Hair follicular keratinocyte (primary cell): ENCODE measurements around the gene TROAP. TPM values are rescaled to one million over a fixed set of nuclear protein-coding genes. Genes with fewer than 3 reads are reported as not detected.

Experiments used
- total RNA-seq: library from RNA; depleted of rRNA; stranded (reverse); fragments of >200 nt; gene quantifications from 2 replicates; pipeline ENCODE4 v1.2.3, GENCODE V29; 2015

The TROAP gene, protein sequence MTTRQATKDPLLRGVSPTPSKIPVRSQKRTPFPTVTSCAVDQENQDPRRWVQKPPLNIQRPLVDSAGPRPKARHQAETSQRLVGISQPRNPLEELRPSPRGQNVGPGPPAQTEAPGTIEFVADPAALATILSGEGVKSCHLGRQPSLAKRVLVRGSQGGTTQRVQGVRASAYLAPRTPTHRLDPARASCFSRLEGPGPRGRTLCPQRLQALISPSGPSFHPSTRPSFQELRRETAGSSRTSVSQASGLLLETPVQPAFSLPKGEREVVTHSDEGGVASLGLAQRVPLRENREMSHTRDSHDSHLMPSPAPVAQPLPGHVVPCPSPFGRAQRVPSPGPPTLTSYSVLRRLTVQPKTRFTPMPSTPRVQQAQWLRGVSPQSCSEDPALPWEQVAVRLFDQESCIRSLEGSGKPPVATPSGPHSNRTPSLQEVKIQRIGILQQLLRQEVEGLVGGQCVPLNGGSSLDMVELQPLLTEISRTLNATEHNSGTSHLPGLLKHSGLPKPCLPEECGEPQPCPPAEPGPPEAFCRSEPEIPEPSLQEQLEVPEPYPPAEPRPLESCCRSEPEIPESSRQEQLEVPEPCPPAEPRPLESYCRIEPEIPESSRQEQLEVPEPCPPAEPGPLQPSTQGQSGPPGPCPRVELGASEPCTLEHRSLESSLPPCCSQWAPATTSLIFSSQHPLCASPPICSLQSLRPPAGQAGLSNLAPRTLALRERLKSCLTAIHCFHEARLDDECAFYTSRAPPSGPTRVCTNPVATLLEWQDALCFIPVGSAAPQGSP
- 6.7 and 23.1 TPM in 2 replicates for total RNA-seq

DNA sequence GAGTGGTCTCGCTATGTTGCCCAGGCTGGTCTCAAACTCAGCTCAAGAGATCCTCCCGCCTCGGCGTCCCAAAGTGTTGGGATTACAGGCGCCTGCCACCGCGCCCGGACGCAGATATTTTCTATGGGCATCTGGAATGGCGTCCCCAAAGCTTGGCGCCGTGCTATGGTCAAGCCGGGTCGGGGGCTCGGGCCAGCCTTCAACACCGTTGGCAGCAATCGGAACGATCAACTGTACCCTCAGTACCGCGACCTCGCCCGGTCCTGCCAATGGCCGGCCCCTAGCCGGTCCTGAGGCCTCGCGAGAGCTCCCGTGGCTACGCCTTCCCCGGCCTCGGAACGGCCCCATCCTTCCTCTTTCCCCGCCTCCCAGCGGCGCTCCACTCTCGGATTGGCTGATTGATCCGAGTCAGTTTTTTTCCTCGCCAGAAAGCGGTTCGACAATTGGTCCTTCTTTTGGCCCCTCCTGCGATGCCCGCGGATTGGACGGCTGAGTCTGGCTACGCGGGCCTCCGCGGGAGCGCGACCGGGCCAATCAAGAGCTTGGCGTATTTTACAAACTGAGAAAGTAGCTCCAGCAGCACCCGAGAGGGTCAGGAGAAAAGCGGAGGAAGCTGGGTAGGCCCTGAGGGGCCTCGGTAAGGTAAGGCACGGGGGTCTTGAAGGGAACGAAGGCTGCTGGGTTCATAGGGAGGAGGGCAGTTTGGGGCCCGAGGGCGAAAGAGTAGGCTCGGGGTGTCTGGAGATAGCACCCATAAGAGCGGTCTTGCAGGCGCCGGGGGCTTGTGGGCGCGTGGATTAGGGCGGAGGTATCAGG is at the start of gene TROAP:
Gene TROAP (plus strand): TSS at position 548 of the 816 bp plus-strand sequence. CDS start 354 bp downstream, outside the sequence.

DNA sequence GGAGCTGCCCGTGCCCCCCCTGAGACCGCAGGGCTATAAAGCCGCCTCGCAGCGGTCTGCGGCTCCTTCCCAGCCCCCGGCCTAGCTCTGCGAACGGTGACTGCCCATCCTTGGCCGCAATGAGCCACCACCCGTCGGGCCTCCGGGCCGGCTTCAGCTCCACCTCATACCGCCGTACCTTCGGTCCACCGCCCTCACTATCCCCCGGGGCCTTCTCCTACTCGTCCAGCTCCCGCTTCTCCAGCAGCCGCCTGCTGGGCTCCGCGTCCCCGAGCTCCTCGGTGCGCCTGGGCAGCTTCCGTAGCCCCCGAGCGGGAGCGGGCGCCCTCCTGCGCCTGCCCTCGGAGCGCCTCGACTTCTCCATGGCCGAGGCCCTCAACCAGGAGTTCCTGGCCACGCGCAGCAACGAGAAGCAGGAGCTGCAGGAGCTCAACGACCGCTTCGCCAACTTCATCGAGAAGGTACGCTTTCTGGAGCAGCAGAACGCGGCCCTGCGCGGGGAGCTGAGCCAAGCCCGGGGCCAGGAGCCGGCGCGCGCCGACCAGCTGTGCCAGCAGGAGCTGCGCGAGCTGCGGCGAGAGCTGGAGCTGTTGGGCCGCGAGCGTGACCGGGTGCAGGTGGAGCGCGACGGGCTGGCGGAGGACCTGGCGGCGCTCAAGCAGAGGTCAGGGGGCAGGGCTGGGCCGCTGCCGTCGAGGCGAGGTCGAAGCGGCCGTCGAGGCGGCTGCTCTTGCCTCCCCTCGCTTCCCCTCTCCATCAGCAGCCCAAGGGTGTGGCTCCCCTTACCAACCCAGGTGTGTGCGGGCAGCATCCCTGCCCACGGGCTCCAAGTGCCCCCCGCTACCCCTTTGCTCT is 27.7 kb upstream of the TROAP start, which contains the start of gene PRPH:
Gene PRPH (plus strand): TSS at position 66 of the 855 bp plus-strand sequence. CDS start 54 bp downstream, at position 120.

DNA sequence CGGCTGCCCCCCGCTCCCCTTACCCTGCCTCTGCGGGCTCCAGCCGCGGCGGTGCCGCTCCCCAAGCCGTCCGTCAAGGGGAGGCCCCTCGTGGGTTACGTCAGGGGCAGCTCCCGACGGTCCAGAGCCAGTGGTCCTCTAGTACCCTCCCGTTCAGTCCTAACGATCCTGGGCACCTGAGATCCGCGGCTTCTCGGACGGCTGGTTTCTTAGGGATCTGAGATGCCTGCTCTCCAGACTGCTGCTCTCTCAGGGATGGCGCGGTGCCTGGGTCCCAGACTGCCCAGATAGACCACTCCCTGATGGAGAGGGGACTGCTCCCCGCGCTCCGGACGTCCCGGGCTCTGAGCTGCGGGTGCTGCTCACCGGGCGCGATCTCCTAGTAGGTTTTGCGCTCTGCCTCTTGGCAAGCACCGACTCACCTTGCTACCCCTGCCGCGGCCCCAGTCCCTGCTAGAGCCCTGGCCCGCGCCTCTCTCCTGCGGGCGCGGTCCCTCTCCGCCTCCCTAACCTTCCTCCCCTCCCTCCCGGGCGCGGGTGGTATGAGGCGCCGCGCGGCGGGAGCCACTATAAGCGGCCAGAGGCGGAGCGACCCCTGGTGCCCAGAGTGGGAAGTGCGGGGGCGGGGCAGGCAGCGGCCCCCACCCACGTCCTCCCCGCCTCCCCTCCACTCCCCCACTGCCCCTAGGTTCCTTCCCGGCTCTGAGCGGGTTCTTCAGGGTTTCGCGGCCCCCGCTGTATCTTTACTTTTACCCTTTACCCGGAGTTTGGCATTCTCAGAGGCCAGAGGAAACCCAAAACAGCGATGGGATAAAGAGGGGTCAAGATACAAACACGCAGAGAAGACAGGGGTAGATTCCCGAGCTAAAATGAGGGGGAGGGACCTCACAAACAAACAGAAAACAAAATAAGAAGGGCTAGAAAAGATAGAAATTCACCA is 13.9 kb downstream of the TROAP start, which contains the start of gene C1QL4:
Gene C1QL4 (minus strand): TSS at position 544 of the 940 bp plus-strand sequence. CDS start 711 bp downstream, outside the sequence.

DNA sequence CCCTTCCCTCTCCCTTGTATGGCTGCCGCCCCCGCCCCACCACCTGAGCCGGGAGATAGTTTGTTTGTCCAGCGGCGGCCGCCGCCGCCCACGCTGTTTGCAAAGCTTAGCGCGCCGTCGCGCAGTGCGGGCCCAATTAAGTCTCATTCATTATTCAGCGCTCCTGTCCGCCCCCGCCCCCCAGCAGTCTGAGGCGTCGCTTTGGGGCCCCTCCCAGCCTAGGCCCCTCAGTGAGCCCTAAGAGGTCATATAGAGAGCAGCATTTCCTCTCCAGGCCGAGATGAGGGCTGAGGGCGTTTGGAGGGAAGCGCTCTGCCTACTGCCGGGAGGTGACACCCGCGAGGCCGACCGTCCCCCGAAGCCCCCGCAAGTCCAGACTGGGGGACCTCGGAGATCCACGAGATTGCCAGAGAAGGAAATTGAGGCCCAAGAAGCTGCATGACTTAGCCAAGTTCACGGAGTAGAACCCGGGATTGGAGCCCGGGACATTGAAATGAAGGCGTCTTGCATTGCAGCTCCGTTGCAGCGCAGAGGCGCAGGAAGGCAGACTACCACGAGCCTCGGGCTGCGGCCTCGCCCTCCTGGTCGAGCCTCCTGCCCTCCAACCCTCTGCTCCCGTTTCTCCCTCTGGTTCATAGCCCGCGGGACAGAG is 23.7 kb downstream of the TROAP start, which contains the start of gene DNAJC22:
Gene DNAJC22 (plus strand): TSS at position 230 of the 652 bp plus-strand sequence. CDS start 1,985 bp downstream, outside the sequence.

DNA sequence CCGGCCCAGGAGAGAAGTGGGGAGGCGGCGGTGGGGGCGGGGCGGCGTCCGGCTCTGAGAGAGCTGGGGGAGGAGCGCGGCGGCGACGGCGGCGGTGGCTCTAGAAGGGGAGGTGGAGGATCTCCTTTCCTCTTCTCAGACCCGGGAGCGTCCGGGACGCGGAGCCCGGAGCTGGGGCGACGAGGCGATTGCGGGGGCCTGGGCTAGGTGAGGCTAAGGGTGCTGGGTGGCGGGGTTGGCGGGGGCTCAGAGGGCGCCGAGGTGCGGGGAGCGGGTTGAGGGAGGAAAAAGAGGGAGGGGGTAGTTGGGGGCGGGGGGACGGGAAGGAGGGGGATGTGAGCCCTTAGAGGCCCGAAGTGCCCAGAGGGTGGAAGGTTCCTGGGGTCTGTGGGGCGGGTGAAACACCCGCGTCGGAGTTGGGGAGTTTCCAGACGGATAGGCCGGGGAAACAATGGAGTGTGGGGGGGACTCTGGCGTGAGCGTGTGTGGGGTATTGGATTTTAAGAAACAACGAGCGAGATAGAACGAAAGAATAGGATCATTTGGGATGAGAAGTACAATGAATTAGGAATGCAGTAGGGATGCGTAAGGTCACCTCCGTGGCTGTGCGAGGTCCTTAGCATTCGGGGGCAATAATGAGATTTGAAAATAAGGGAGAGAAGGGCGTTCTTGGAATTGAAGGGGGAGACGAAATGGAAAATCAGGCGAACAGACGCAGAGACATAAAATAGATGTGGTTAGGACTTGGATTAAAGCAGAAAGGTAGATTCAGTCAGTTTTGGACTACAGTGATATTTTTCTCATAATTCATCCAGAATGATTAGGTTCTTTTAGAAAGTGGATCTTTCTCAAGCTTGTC is 44.6 kb downstream of the TROAP start, which contains the start of gene SPATS2:
Gene SPATS2 (plus strand): TSS at position 82 of the 859 bp plus-strand sequence. CDS start 93,551 bp downstream, outside the sequence.

Other genes with a start within 250 kb of the TROAP start
- not detected in 2 replicates for gene DHH, start 228.5 kb upstream of the TROAP start, total RNA-seq
- 10.8 and 25.9 TPM in 2 replicates for gene LMBR1L, start 212.4 kb upstream of the TROAP start, total RNA-seq
- 1,252 and 3,423 TPM in 2 replicates for gene TUBA1B, start 191.9 kb upstream of the TROAP start, total RNA-seq
- gene TUBA1A, start 134.2 kb upstream of the TROAP start, total RNA-seq = 80.7 and 95.5 TPM in 2 replicates
- 721 and 1,538 TPM in 2 replicates for gene TUBA1C, start 58.2 kb upstream of the TROAP start, total RNA-seq
- 0.16 TPM in 1 of 2 replicates, not detected in the other for gene PRPH, start 28.1 kb upstream of the TROAP start, total RNA-seq
- gene C1QL4, start 13.9 kb downstream of the TROAP start, total RNA-seq = 0.38 TPM in 1 of 2 replicates, not detected in the other
- gene DNAJC22, start 23.6 kb downstream of the TROAP start, total RNA-seq = 0.11 TPM in 1 of 2 replicates, not detected in the other
- gene SPATS2, start 44.2 kb downstream of the TROAP start, total RNA-seq = 24.4 and 31.1 TPM in 2 replicates
- gene KCNH3, start 215.8 kb downstream of the TROAP start, total RNA-seq = 0.39 TPM in 1 of 2 replicates, not detected in the other
- gene MCRS1, start 244.9 kb downstream of the TROAP start, total RNA-seq = 69.7 and 76.0 TPM in 2 replicates